ENCODE results near the gene CEL.

DNA sequence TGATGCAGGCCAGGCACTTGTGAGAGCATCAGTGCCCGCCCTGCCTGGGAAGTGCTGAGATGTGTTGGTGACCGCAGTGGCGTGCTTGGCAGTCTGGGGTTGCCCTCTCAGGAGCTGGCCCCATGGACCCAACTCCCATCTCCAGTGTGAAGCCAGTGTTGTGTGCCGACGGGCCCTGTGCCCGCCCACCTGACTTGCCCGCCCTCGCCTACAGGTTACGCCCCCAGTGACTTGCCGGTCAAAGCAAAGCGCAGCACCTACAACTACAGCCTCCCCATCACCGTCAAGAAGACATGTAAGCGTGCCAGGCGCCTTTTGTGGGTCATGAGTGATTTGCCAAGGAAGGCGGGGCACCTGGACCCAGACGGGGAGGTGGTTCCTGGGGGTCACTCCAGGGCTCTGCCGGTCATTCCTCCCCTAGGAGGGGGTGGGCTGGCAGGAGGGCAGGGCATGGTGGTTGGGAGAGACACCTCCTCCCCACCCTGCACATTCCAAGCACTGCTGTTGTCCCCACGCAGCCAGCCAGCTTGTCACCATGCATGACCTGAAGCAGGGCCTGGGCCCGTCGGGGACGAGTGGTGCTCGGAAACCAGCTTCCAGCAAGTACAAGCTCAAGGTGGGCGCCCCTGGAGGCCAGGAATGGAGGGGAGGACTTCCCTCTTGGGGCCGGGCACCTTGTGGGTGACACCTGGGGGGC, 7.4 kb upstream of the CEL start:
- TF ChIP-seq, protein P1, sequence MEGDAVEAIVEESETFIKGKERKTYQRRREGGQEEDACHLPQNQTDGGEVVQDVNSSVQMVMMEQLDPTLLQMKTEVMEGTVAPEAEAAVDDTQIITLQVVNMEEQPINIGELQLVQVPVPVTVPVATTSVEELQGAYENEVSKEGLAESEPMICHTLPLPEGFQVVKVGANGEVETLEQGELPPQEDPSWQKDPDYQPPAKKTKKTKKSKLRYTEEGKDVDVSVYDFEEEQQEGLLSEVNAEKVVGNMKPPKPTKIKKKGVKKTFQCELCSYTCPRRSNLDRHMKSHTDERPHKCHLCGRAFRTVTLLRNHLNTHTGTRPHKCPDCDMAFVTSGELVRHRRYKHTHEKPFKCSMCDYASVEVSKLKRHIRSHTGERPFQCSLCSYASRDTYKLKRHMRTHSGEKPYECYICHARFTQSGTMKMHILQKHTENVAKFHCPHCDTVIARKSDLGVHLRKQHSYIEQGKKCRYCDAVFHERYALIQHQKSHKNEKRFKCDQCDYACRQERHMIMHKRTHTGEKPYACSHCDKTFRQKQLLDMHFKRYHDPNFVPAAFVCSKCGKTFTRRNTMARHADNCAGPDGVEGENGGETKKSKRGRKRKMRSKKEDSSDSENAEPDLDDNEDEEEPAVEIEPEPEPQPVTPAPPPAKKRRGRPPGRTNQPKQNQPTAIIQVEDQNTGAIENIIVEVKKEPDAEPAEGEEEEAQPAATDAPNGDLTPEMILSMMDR (IDR thresholded peaks at IDR 0.05) = no peak
- no peak for TF ChIP-seq EP300 (IDR thresholded peaks at IDR 0.05)
